ENCODE measurements around the gene WDFY2. TPM values are rescaled to one million over a fixed set of nuclear protein-coding genes. Genes with fewer than 3 reads are reported as not detected.
"Not testable (repeated sequence)": the region's sequence is repeated elsewhere in the genome, so short reads cannot be mapped to it uniquely, and the experiment has no call there.

The WDFY2 gene
- polyA plus RNA-seq, 3 donors, result 13.0 to 19.1 (median 16.0) TPM

- DNase-seq (ENCODE audit: extremely low read depth in 1 of 11, low read depth in 9 of 11, low spot score in 4 of 11), result no peak
Observed at GRCh38 chr13:51590231-51590970, 6.1 kb downstream of the WDFY2 start.

GRCh38 chr13:51590971-51591627 lies 6.8 kb downstream of the WDFY2 start:
- no peak for DNase-seq (ENCODE audit: extremely low read depth in 1 of 11, low read depth in 9 of 11, low spot score in 4 of 11)

GRCh38 chr13:51591938-51592337 lies 7.7 kb downstream of the WDFY2 start:
- not testable (repeated sequence) for DNase-seq (ENCODE audit: extremely low read depth in 1 of 11, low read depth in 9 of 11, low spot score in 4 of 11)

GRCh38 chr13:51594432-51594831 lies 10.2 kb downstream of the WDFY2 start:
- DNase-seq (ENCODE audit: extremely low read depth in 1 of 11, low read depth in 9 of 11, low spot score in 4 of 11), result no peak

GRCh38 chr13:51595416-51595815 lies 11.2 kb downstream of the WDFY2 start:
- DNase-seq (ENCODE audit: extremely low read depth in 1 of 11, low read depth in 9 of 11, low spot score in 4 of 11), result no peak

- DNase-seq (ENCODE audit: extremely low read depth in 1 of 11, low read depth in 9 of 11, low spot score in 4 of 11), result no peak
Observed at GRCh38 chr13:51596541-51596940, 12.3 kb downstream of the WDFY2 start.

- no peak for DNase-seq (ENCODE audit: extremely low read depth in 1 of 11, low read depth in 9 of 11, low spot score in 4 of 11)
Observed at GRCh38 chr13:51599444-51600176, 15.3 kb downstream of the WDFY2 start.

- no peak for DNase-seq (ENCODE audit: extremely low read depth in 1 of 11, low read depth in 9 of 11, low spot score in 4 of 11)
Observed at GRCh38 chr13:51600703-51601102, 16.4 kb downstream of the WDFY2 start.

GRCh38 chr13:51601601-51602565 lies 17.6 kb downstream of the WDFY2 start:
- DNase-seq (ENCODE audit: extremely low read depth in 1 of 11, low read depth in 9 of 11, low spot score in 4 of 11), result no peak

- DNase-seq (ENCODE audit: extremely low read depth in 1 of 11, low read depth in 9 of 11, low spot score in 4 of 11), result no peak
Observed at GRCh38 chr13:51603716-51604115, 19.5 kb downstream of the WDFY2 start.

GRCh38 chr13:51605698-51606097 lies 21.4 kb downstream of the WDFY2 start:
- DNase-seq (ENCODE audit: extremely low read depth in 1 of 11, low read depth in 9 of 11, low spot score in 4 of 11), result no peak

- DNase-seq (ENCODE audit: extremely low read depth in 1 of 11, low read depth in 9 of 11, low spot score in 4 of 11), result no peak
Observed at GRCh38 chr13:51607165-51607564, 22.9 kb downstream of the WDFY2 start.

GRCh38 chr13:51608857-51609406 lies 24.7 kb downstream of the WDFY2 start:
- DNase-seq (ENCODE audit: extremely low read depth in 1 of 11, low read depth in 9 of 11, low spot score in 4 of 11), result no peak

GRCh38 chr13:51612867-51613266 lies 28.6 kb downstream of the WDFY2 start:
- DNase-seq (ENCODE audit: extremely low read depth in 1 of 11, low read depth in 9 of 11, low spot score in 4 of 11), result no peak

- DNase-seq (ENCODE audit: extremely low read depth in 1 of 11, low read depth in 9 of 11, low spot score in 4 of 11), result no peak
Observed at GRCh38 chr13:51613535-51613934, 29.3 kb downstream of the WDFY2 start.

GRCh38 chr13:51614350-51614786 lies 30.1 kb downstream of the WDFY2 start:
- DNase-seq (ENCODE audit: extremely low read depth in 1 of 11, low read depth in 9 of 11, low spot score in 4 of 11), result no peak

- no peak for DNase-seq (ENCODE audit: extremely low read depth in 1 of 11, low read depth in 9 of 11, low spot score in 4 of 11)
Observed at GRCh38 chr13:51618626-51619025, 34.4 kb downstream of the WDFY2 start.

- DNase-seq (ENCODE audit: extremely low read depth in 1 of 11, low read depth in 9 of 11, low spot score in 4 of 11), result no peak
Observed at GRCh38 chr13:51619614-51620013, 35.4 kb downstream of the WDFY2 start.

Measured in renal cortex interstitium (tissue), 11 donors.